ENCODE results near the gene SNCA. TPM values are rescaled to one million over a fixed set of nuclear protein-coding genes. Genes with fewer than 3 reads are reported as not detected.

The SNCA gene
- total and polyA plus RNA-seq, 2 donors (not counting 1 experiment from before 2014, with no cell fraction given), result 0.95 to 6.8 TPM

- Histone ChIP-seq H3K9me3 (ENCODE audit: control insufficient read depth, insufficient read depth, low read depth, low read length) (no peaks in the 10 kb centered on the region), H3K4me2 (ENCODE audit: extremely low read depth, insufficient read depth, low read length) (no peak overlapping the region), H2AFZ (ENCODE audit: low read length) (no peak overlapping the region), H3K4me3 (replicated peaks in 1 of 4; ENCODE audit: control extremely low read depth in 1 of 4, insufficient read depth in 1 of 4, low read depth in 3 of 4, low read length in 4 of 4) (peak overlapping the region in 1 of 4 experiments; percentile 78), H3K27me3 (ENCODE audit: control insufficient read depth, insufficient read depth, low read length) (peaks cover 16% of the 10 kb centered on the region), H3K36me3 (ENCODE audit: control insufficient read depth, insufficient read depth, low read length) (no peaks in the 10 kb centered on the region), H3K9ac (ENCODE audit: insufficient read depth, low read length) (no peak overlapping the region), H3K27ac (ENCODE audit: insufficient read depth, low read length) (no peak overlapping the region), H3K79me2 (ENCODE audit: control insufficient read depth, insufficient read depth, low read length) (no peaks in the 10 kb centered on the region), H4K20me1 (ENCODE audit: control insufficient read depth, extremely low read depth, insufficient read depth, low read length) (no peaks in the 10 kb centered on the region), H3K4me1 (ENCODE audit: control insufficient read depth, extremely low read depth, insufficient read depth, low read length) (no peaks in the 10 kb centered on the region)
- no peak for TF ChIP-seq EZH2 (IDR thresholded peaks at IDR 0.05; ENCODE audit: low read length, missing control alignments)
- TF ChIP-seq, protein P1, sequence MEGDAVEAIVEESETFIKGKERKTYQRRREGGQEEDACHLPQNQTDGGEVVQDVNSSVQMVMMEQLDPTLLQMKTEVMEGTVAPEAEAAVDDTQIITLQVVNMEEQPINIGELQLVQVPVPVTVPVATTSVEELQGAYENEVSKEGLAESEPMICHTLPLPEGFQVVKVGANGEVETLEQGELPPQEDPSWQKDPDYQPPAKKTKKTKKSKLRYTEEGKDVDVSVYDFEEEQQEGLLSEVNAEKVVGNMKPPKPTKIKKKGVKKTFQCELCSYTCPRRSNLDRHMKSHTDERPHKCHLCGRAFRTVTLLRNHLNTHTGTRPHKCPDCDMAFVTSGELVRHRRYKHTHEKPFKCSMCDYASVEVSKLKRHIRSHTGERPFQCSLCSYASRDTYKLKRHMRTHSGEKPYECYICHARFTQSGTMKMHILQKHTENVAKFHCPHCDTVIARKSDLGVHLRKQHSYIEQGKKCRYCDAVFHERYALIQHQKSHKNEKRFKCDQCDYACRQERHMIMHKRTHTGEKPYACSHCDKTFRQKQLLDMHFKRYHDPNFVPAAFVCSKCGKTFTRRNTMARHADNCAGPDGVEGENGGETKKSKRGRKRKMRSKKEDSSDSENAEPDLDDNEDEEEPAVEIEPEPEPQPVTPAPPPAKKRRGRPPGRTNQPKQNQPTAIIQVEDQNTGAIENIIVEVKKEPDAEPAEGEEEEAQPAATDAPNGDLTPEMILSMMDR (conservative IDR thresholded peaks at IDR 0.05 in 1 of 2, IDR thresholded peaks at IDR 0.05 in 1 of 2; ENCODE audit: low read depth in 1 of 2, low read length in 2 of 2), result no peak
- peak; percentile 4 to 32 for DNase-seq (ENCODE audit: low read depth in 2 of 2)
These were observed 1.0 kb upstream of the SNCA start for GRCh38 chr4:89837993-89838390.

GRCh38 chr4:89837385-89837992 lies 528 bp upstream of the SNCA start:
- Histone ChIP-seq H3K9ac (ENCODE audit: insufficient read depth, low read length) (no peak overlapping the region), H3K27me3 (ENCODE audit: control insufficient read depth, insufficient read depth, low read length) (peaks cover 16% of the 10 kb centered on the region), H3K36me3 (ENCODE audit: control insufficient read depth, insufficient read depth, low read length) (no peaks in the 10 kb centered on the region), H3K27ac (ENCODE audit: insufficient read depth, low read length) (no peak overlapping the region), H3K9me3 (ENCODE audit: control insufficient read depth, insufficient read depth, low read depth, low read length) (no peaks in the 10 kb centered on the region), H3K4me3 (replicated peaks in 1 of 4; ENCODE audit: control extremely low read depth in 1 of 4, insufficient read depth in 1 of 4, low read depth in 3 of 4, low read length in 4 of 4) (peak overlapping the region; percentile 43 to 78 (median 53)), H3K4me1 (ENCODE audit: control insufficient read depth, extremely low read depth, insufficient read depth, low read length) (no peaks in the 10 kb centered on the region), H2AFZ (ENCODE audit: low read length) (peak overlapping the region; percentile 52), H3K4me2 (ENCODE audit: extremely low read depth, insufficient read depth, low read length) (peak overlapping the region; percentile 74), H3K79me2 (ENCODE audit: control insufficient read depth, insufficient read depth, low read length) (no peaks in the 10 kb centered on the region), H4K20me1 (ENCODE audit: control insufficient read depth, extremely low read depth, insufficient read depth, low read length) (no peaks in the 10 kb centered on the region)
- peak; percentile 27 to 53 for DNase-seq (ENCODE audit: low read depth in 2 of 2)
- TF ChIP-seq, protein P1 (conservative IDR thresholded peaks at IDR 0.05 in 1 of 2, IDR thresholded peaks at IDR 0.05 in 1 of 2; ENCODE audit: low read depth in 1 of 2, low read length in 2 of 2), result no peak
- peak; percentile 40 for TF ChIP-seq EZH2 (IDR thresholded peaks at IDR 0.05; ENCODE audit: low read length, missing control alignments)

DNA sequence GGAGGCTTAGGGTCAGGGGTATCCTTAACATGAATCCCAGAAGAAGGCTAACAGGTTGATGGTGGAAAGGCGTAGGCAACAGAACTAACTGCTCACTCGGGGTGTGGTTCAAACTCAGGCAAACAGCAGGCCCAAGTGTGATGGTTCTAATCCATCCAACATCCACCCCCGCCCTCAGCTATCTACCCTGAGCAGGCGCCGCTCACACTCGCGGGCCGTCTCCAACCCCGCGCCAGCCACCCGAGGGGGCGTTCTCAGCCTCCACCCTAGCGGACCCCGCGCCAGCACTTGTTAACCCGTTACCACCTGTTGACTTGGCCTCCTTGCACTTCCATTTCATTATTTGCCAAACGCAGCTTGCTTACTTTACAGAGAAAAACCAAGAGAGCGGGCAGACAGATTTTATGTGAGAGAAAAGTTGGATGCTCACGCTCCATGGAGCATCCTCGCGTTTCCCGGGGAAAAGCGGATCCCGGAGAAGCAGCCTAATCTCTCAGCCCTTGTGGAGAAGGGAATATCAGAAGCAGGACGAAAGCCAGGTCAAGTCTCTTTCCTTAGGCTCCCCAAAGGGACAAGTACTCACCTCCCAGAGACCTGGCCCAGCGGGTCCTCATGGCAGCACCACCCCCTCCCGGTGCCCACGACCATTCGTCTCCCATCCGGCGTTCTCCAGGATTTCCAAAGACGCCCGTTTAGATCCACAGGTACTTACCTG lies 773 bp downstream of the SNCA start:
- peak; percentile 31 for TF ChIP-seq EZH2 (IDR thresholded peaks at IDR 0.05; ENCODE audit: low read length, missing control alignments)
- TF ChIP-seq, protein P1 (conservative IDR thresholded peaks at IDR 0.05 in 1 of 2, IDR thresholded peaks at IDR 0.05 in 1 of 2; ENCODE audit: low read depth in 1 of 2, low read length in 2 of 2), result no peak
- DNase-seq (ENCODE audit: low read depth in 2 of 2), result no peak
- Histone ChIP-seq H3K36me3 (ENCODE audit: control insufficient read depth, insufficient read depth, low read length) (no peaks in the 10 kb centered on the region), H3K4me2 (ENCODE audit: extremely low read depth, insufficient read depth, low read length) (peak overlapping the region; percentile 60), H3K27me3 (ENCODE audit: control insufficient read depth, insufficient read depth, low read length) (peaks cover 16% of the 10 kb centered on the region), H2AFZ (ENCODE audit: low read length) (no peak overlapping the region), H3K4me1 (ENCODE audit: control insufficient read depth, extremely low read depth, insufficient read depth, low read length) (no peaks in the 10 kb centered on the region), H3K9me3 (ENCODE audit: control insufficient read depth, insufficient read depth, low read depth, low read length) (no peaks in the 10 kb centered on the region), H4K20me1 (ENCODE audit: control insufficient read depth, extremely low read depth, insufficient read depth, low read length) (no peaks in the 10 kb centered on the region), H3K27ac (ENCODE audit: insufficient read depth, low read length) (no peak overlapping the region), H3K4me3 (replicated peaks in 1 of 4; ENCODE audit: control extremely low read depth in 1 of 4, insufficient read depth in 1 of 4, low read depth in 3 of 4, low read length in 4 of 4) (peak overlapping the region; percentile 43 to 82 (median 53)), H3K9ac (ENCODE audit: insufficient read depth, low read length) (no peak overlapping the region), H3K79me2 (ENCODE audit: control insufficient read depth, insufficient read depth, low read length) (no peaks in the 10 kb centered on the region)

All from fibroblast of lung (primary cell).